ENCODE results near the gene DENND5A. TPM values are rescaled to one million over a fixed set of nuclear protein-coding genes. Genes with fewer than 3 reads are reported as not detected.
"Not testable (repeated sequence)": the region's sequence is repeated elsewhere in the genome, so short reads cannot be mapped to it uniquely, and the experiment has no call there.

The DENND5A gene
- total RNA-seq, 1 donor from 2014 or later = 156 TPM

DNA sequence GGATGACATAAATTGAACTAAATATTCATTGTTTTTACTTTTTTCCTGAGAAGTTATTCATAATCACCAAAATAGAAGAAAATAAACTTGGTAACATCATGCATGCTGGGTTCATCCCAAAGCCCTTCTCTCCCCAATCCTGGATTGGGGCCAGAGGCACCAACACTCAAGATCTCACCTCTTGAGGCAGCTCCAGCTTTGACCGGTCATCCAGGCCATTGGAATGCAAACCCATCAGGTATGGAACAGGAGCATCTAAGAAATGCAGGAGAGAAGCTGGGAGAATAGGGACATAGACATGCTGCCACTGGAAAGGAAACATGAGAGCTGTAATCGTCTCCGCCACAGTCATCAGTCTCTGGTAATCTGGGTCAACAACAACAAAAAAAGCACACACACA lies 71.8 kb downstream of the DENND5A start:
- TF ChIP-seq, protein P1, sequence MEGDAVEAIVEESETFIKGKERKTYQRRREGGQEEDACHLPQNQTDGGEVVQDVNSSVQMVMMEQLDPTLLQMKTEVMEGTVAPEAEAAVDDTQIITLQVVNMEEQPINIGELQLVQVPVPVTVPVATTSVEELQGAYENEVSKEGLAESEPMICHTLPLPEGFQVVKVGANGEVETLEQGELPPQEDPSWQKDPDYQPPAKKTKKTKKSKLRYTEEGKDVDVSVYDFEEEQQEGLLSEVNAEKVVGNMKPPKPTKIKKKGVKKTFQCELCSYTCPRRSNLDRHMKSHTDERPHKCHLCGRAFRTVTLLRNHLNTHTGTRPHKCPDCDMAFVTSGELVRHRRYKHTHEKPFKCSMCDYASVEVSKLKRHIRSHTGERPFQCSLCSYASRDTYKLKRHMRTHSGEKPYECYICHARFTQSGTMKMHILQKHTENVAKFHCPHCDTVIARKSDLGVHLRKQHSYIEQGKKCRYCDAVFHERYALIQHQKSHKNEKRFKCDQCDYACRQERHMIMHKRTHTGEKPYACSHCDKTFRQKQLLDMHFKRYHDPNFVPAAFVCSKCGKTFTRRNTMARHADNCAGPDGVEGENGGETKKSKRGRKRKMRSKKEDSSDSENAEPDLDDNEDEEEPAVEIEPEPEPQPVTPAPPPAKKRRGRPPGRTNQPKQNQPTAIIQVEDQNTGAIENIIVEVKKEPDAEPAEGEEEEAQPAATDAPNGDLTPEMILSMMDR (IDR thresholded peaks at IDR 0.05; ENCODE audit: insufficient read depth, low read depth, low read length) = no peak
- no peak for TF ChIP-seq EZH2 (IDR thresholded peaks at IDR 0.05; ENCODE audit: insufficient read depth, low read length)
- H3K9me3 Mint-ChIP-seq (ENCODE audit: unreplicated experiment) = peaks cover 3% of the 10 kb centered on the region
- no peak overlapping the region for H3K4me3 Mint-ChIP-seq (ENCODE audit: unreplicated experiment)
- no peaks in the 10 kb centered on the region for H3K27me3 ChIP-seq (ENCODE audit: insufficient read depth, low read length)
- no peak overlapping the region for H3K9ac ChIP-seq (ENCODE audit: low read length)
- no peak overlapping the region for H3K27ac ChIP-seq (ENCODE audit: low read depth, low read length)
- DNase-seq (ENCODE audit: low read depth) (no peak), FAIRE-seq (no peak)
- no peaks in the 10 kb centered on the region for H3K4me1 ChIP-seq (ENCODE audit: insufficient read depth, low read length)
- H3K9me3 ChIP-seq (ENCODE audit: insufficient read depth, low read depth, low read length) = no peaks in the 10 kb centered on the region
- H3K36me3 ChIP-seq (ENCODE audit: insufficient read depth, low read length) = peaks cover 12% of the 10 kb centered on the region
- peaks cover 37% of the 10 kb centered on the region for H3K36me3 Mint-ChIP-seq (ENCODE audit: low read depth, unreplicated experiment)
- H3K4me3 ChIP-seq (ENCODE audit: insufficient read depth, low read depth, low read length) = no peak overlapping the region
- no peak overlapping the region for H2AFZ ChIP-seq (ENCODE audit: low read depth, low read length)
- no peak overlapping the region for H3K4me2 ChIP-seq (ENCODE audit: low read length)
- H3K79me2 ChIP-seq (ENCODE audit: insufficient read depth, low read length) = peaks cover 15% of the 10 kb centered on the region
- no peaks in the 10 kb centered on the region for H4K20me1 ChIP-seq (ENCODE audit: insufficient read depth, low read length)
- no peak overlapping the region for H3K27ac Mint-ChIP-seq (ENCODE audit: unreplicated experiment)
- no peaks in the 10 kb centered on the region for H3K27me3 Mint-ChIP-seq (ENCODE audit: low read depth, unreplicated experiment)
- no peaks in the 10 kb centered on the region for H3K4me1 Mint-ChIP-seq (ENCODE audit: low read depth, unreplicated experiment)

- TF ChIP-seq, protein P1 (IDR thresholded peaks at IDR 0.05; ENCODE audit: insufficient read depth, low read depth, low read length) = no peak
- no peak for TF ChIP-seq EZH2 (IDR thresholded peaks at IDR 0.05; ENCODE audit: insufficient read depth, low read length)
Measured at GRCh38 chr11:9192561-9192960, 72.6 kb downstream of the DENND5A start.

DNA sequence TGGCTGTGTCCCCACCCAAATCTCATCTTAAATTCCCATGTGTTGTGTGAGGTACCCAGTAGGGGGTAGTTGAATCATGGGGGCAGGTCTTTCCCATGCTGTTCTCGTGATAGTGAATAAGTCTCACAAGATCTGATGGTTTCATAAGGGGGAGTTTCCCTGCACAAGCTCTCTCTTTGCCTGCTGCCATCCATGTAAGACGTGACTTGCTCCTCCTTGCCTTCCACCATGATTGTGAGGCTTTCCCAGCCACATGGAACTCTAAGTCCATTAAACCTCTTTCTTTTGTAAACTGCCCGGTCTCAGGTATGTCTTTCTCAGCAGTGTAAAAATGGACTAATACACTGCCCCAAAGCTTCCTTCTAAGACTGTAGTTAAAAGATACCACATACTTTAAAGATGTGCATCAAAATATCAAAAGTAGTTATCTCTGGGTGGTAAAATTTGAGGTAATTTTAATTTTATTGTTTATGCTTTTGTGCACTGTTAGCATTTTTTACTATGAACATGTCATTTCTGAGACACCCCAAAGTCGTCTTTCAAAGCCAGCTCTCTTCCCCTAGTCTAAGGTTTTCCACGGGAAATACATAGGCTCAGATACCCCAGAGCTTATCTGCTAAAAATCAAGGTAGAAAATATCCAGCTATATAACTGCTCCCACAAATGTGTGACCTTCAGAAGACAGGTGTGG lies 74.7 kb downstream of the DENND5A start:
- H3K4me1 ChIP-seq (ENCODE audit: insufficient read depth, low read length); FAIRE-seq; H3K4me3 Mint-ChIP-seq (ENCODE audit: unreplicated experiment); H3K9ac ChIP-seq (ENCODE audit: low read length); DNase-seq (ENCODE audit: low read depth); H3K4me2 ChIP-seq (ENCODE audit: low read length); H3K9me3 ChIP-seq (ENCODE audit: insufficient read depth, low read depth, low read length); H4K20me1 ChIP-seq (ENCODE audit: insufficient read depth, low read length); H3K79me2 ChIP-seq (ENCODE audit: insufficient read depth, low read length); H3K9me3 Mint-ChIP-seq (ENCODE audit: unreplicated experiment); H3K27ac Mint-ChIP-seq (ENCODE audit: unreplicated experiment); H3K4me3 ChIP-seq (ENCODE audit: insufficient read depth, low read depth, low read length); H3K27ac ChIP-seq (ENCODE audit: low read depth, low read length); H3K27me3 ChIP-seq (ENCODE audit: insufficient read depth, low read length); H3K27me3 Mint-ChIP-seq (ENCODE audit: low read depth, unreplicated experiment); H2AFZ ChIP-seq (ENCODE audit: low read depth, low read length); H3K4me1 Mint-ChIP-seq (ENCODE audit: low read depth, unreplicated experiment): not testable (repeated sequence)
- peaks cover 56% of the 10 kb centered on the region for H3K36me3 Mint-ChIP-seq (ENCODE audit: low read depth, unreplicated experiment)
- H3K36me3 ChIP-seq (ENCODE audit: insufficient read depth, low read length) = peaks cover 12% of the 10 kb centered on the region

More at GRCh38 chr11:9192561-9192960, 72.6 kb downstream of the DENND5A start:
- no peak for FAIRE-seq
- Mint-ChIP-seq H3K27ac (ENCODE audit: unreplicated experiment) (no peak overlapping the region), H3K27me3 (ENCODE audit: low read depth, unreplicated experiment) (no peaks in the 10 kb centered on the region), H3K36me3 (ENCODE audit: low read depth, unreplicated experiment) (peaks cover 41% of the 10 kb centered on the region), H3K9me3 (ENCODE audit: unreplicated experiment) (peaks cover 3% of the 10 kb centered on the region), H3K4me1 (ENCODE audit: low read depth, unreplicated experiment) (no peaks in the 10 kb centered on the region), H3K4me3 (ENCODE audit: unreplicated experiment) (no peak overlapping the region)
- Histone ChIP-seq H3K9me3 (ENCODE audit: insufficient read depth, low read depth, low read length) (no peaks in the 10 kb centered on the region), H3K27ac (ENCODE audit: low read depth, low read length) (no peak overlapping the region), H2AFZ (ENCODE audit: low read depth, low read length) (no peak overlapping the region), H3K4me1 (ENCODE audit: insufficient read depth, low read length) (no peaks in the 10 kb centered on the region), H3K9ac (ENCODE audit: low read length) (no peak overlapping the region), H4K20me1 (ENCODE audit: insufficient read depth, low read length) (no peaks in the 10 kb centered on the region), H3K27me3 (ENCODE audit: insufficient read depth, low read length) (no peaks in the 10 kb centered on the region), H3K4me3 (ENCODE audit: insufficient read depth, low read depth, low read length) (no peak overlapping the region), H3K36me3 (ENCODE audit: insufficient read depth, low read length) (peaks cover 12% of the 10 kb centered on the region), H3K4me2 (ENCODE audit: low read length) (no peak overlapping the region), H3K79me2 (ENCODE audit: insufficient read depth, low read length) (peaks cover 9% of the 10 kb centered on the region)
- no peak for DNase-seq (ENCODE audit: low read depth)

DNA sequence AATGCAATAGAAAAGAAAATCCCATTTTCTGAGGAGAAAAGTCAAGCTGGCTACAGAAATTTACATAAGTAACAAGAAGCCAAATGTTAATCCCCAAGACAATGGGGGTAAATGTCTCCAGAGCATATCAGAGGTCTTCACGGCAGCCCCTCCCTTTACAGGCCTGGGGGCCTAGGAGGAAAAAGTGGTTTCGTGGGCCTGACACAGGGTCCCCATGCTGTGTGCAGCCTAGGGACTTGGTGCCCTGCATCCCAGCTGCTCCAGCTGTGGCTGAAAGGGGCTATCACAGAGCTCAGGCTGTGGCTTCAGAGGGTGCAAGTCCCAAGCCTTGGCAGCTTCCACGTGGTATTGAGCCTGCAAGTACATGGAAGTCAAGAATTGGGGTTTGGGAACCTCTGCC lies 76.3 kb downstream of the DENND5A start:
- H3K9me3 Mint-ChIP-seq (ENCODE audit: unreplicated experiment); H3K27me3 Mint-ChIP-seq (ENCODE audit: low read depth, unreplicated experiment); H3K27ac Mint-ChIP-seq (ENCODE audit: unreplicated experiment); DNase-seq (ENCODE audit: low read depth); H3K9ac ChIP-seq (ENCODE audit: low read length); H3K4me1 Mint-ChIP-seq (ENCODE audit: low read depth, unreplicated experiment); H3K9me3 ChIP-seq (ENCODE audit: insufficient read depth, low read depth, low read length); H3K79me2 ChIP-seq (ENCODE audit: insufficient read depth, low read length); H2AFZ ChIP-seq (ENCODE audit: low read depth, low read length); FAIRE-seq; H4K20me1 ChIP-seq (ENCODE audit: insufficient read depth, low read length); H3K4me2 ChIP-seq (ENCODE audit: low read length); H3K4me1 ChIP-seq (ENCODE audit: insufficient read depth, low read length); H3K4me3 ChIP-seq (ENCODE audit: insufficient read depth, low read depth, low read length); H3K27ac ChIP-seq (ENCODE audit: low read depth, low read length); H3K27me3 ChIP-seq (ENCODE audit: insufficient read depth, low read length); H3K4me3 Mint-ChIP-seq (ENCODE audit: unreplicated experiment): not testable (repeated sequence)
- peaks cover 12% of the 10 kb centered on the region for H3K36me3 ChIP-seq (ENCODE audit: insufficient read depth, low read length)
- peaks cover 60% of the 10 kb centered on the region for H3K36me3 Mint-ChIP-seq (ENCODE audit: low read depth, unreplicated experiment)
